Activated CD8-positive, alpha-beta memory T cell treated with anti-CD3 and anti-CD28 coated beads for 4 hours (primary cell): Measurements from ENCODE around the gene CTTNBP2NL.
"Not testable (repeated sequence)": the region's sequence is repeated elsewhere in the genome, so short reads cannot be mapped to it uniquely, and the experiment has no call there.

Experiments used
- DNase-seq, 2 donors: peaks; one replicate each; pipeline ENCODE4 v3.0.0-alpha.2; 2020; ENCODE audit warnings: low read depth in 2 of 2

CTTNBP2NL gene

GRCh38 chr1:112423666-112424065 is 27.7 kb downstream of the CTTNBP2NL start:
- DNase-seq = not testable (repeated sequence)

- no peak for DNase-seq
Measured at GRCh38 chr1:112429749-112430148, 33.7 kb downstream of the CTTNBP2NL start.

DNA sequence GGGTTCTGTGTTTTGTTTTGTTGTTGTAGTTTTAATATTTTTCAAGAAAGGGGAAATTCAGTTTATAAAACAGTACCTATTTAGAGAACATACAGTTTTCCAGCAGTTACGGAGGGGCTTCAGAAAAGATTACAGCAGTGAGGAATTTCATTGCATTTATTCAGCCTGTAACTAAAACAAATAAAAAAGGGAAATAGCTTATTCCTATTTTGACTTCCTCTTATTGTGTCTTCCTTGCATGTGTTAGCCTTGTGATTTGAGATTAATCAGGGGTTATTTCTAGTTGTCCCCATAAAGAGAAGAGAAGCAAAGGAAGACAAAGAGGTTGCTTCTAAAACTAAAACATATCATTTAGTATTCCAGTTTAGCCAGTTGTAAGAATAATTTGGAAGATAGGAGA is 35.0 kb downstream of the CTTNBP2NL start:
- DNase-seq = no peak

- DNase-seq = no peak
Measured at GRCh38 chr1:112435448-112435847, 39.4 kb downstream of the CTTNBP2NL start.

- DNase-seq = no peak
Measured at GRCh38 chr1:112436384-112437156, 40.6 kb downstream of the CTTNBP2NL start.

- DNase-seq = not testable (repeated sequence)
Measured at GRCh38 chr1:112438156-112438555, 42.1 kb downstream of the CTTNBP2NL start.

- no peak for DNase-seq
Measured at GRCh38 chr1:112439592-112439991, 43.6 kb downstream of the CTTNBP2NL start.

DNA sequence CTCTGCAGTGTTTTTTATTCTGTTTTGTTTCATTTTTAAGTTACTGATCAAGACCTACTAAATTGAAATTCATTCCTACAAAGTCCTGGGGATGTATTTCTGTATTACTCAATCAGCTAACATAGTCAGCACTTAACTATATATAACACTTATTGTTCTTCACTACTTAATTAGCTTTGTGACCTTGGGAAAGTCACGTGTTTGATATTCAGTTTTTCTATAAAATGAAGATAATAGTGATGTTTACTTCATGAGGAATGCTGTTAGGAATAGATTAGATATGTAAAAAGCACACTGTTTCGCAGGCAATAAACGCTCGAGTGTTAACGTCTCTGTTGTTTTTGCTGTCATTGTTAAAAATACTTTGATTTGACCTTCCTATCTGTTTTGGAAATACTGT is 44.6 kb downstream of the CTTNBP2NL start:
- DNase-seq = no peak

GRCh38 chr1:112444269-112444668 is 48.3 kb downstream of the CTTNBP2NL start:
- no peak for DNase-seq

GRCh38 chr1:112445596-112445995 is 49.6 kb downstream of the CTTNBP2NL start:
- DNase-seq = no peak

DNA sequence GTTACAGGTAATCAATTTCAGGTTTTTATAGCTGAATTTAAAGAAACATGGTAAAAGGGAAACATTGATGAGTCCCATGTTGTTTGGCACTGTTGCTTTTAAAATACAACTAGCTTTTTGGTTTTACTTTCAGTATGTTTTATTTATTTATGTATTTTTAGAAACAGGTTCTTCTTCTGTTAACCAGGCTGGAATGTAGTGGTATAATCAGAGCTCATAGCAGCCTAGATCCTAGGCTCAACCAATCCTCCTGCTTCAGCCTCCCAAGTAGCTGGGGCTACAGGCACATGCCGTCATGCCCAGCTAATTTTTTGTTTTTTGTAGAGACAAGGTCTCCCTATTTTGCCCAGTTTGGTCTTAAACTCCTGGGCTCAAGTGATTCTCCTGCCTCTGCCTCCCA is 50.4 kb downstream of the CTTNBP2NL start:
- no peak for DNase-seq

GRCh38 chr1:112448904-112449629 is 53.1 kb downstream of the CTTNBP2NL start:
- no peak for DNase-seq

- DNase-seq = no peak
Measured at GRCh38 chr1:112449630-112449983, 53.6 kb downstream of the CTTNBP2NL start.

DNA sequence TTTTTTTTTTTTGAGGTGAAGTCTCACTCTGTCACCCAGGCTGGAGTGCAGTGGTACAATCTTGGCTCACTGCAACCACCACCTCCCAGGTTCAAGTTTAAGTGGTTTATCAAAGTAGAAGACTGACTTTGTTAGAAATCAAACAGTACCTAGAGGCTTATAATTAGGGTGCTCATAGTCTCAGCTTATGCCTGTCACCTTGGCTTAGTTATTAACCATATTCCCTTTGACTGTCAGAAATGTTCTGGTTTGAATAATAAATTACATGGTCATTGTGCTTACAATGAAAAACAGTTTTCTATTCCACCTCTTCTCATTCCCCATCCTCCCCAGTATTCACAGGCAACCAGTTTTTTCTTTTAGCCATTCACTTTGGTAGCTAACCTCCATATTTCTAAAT is 54.8 kb downstream of the CTTNBP2NL start:
- no peak for DNase-seq

- not testable (repeated sequence) for DNase-seq
Measured at GRCh38 chr1:112451301-112451700, 55.3 kb downstream of the CTTNBP2NL start.

GRCh38 chr1:112453876-112454275 is 57.9 kb downstream of the CTTNBP2NL start:
- no peak for DNase-seq

- no peak for DNase-seq
Measured at GRCh38 chr1:112454316-112454715, 58.3 kb downstream of the CTTNBP2NL start.

DNA sequence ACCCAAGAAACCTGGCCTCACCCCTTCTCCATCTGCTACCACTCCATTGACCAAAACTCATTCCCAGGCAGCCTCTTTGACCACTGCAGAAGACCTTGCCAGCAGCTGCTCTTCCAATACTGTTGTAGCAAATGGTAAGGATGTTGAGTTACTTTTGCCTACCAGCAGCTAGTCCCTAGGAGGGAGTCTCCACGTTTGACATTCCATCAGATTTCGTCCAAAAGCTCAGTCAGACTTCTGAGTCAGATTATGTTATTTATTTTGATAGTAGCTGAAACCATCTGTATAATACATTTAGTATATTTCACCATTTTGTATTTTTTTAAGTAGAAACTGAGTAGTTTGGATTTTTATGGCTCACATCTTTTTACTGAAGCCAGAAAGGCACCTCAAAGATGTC is 61.2 kb downstream of the CTTNBP2NL start:
- no peak for DNase-seq

DNA sequence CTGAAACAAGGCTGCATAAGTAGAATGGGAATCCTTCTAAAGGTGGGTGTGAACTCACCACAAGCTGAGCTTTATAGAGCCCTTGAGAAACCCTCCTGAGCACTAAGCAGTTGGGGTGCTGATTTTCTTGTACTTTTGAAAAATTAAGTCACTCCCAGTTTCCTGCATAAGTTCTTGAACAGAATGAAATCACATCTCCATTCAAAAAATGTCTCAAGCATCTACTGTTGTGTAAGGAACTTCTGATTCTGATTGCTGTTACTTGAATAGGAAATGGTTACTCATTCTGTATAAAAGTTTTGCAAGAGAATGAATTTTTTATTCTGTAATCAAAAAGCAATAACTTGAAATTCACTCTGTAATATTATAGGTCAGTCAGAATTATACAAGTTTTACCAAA is 61.9 kb downstream of the CTTNBP2NL start:
- DNase-seq = no peak

DNA sequence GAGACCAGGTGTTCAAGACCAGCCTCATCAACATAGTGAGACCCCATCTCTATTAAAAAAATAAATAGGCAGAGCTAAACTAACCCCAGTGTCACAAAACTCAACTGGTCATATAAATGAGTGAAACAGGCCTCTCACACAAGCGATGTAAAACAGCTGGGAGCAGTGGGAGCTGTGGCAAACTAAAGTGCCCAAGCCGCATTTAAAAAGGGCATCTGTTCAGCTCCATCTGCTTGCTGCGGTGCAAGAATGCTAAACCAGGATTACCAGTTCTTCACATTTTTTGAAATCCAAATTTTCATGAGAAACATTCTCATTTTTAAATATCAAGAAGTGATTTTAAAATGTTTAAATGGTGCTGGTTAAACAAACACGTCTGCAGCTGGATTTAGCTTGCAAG is 62.7 kb downstream of the CTTNBP2NL start:
- no peak for DNase-seq

DNA sequence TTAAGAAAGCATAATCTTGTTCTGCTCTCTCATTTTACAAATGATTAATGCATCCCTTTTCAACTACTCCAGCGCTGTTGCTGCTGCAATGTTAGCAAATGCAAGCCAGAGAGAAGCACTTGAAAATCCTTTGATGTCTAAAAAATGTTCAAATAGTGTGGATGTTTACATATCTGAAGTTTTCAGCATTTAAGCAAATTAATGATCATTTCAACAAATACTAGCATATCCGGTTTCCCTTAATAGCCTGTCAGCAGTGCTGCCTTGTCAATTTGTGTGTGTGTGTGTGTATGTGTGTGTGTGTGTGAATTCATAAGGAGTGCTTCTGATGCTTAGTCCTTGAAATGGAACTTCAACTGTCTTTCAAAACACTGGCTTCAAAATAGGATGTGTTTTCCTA is 64.6 kb downstream of the CTTNBP2NL start:
- no peak for DNase-seq

GRCh38 chr1:112461200-112461871 is 65.3 kb downstream of the CTTNBP2NL start:
- no peak for DNase-seq

- DNase-seq = no peak
Measured at GRCh38 chr1:112462953-112463279, 66.9 kb downstream of the CTTNBP2NL start.
